Mucosa of rectum (tissue), 2 donors: Measurements from ENCODE around the gene AKAP13.

ENCODE experiments used
- H3K27ac ChIP-seq, 2 donors: one replicate each; pipeline ENCODE4 v1.7.0; 2013; ENCODE audit warnings: inconsistent platforms in 2 of 2, low read depth in 2 of 2, low read length in 2 of 2
- H3K27me3 ChIP-seq, 2 donors: one replicate each; pipeline ENCODE4 v1.7.0; 2013; ENCODE audit warnings: low read length in 2 of 2; ENCODE audit not compliant: control insufficient read depth in 2 of 2, insufficient read depth in 2 of 2
- H3K36me3 ChIP-seq, 2 donors: one replicate each; pipeline ENCODE4 v1.7.0; 2013; ENCODE audit warnings: low read length in 2 of 2; ENCODE audit not compliant: control insufficient read depth in 2 of 2, insufficient read depth in 2 of 2
- H3K4me1 ChIP-seq, 2 donors: one replicate each; pipeline ENCODE4 v1.7.0; 2013; ENCODE audit warnings: low read length in 2 of 2, mild to moderate bottlenecking in 1 of 2; ENCODE audit not compliant: control insufficient read depth in 2 of 2, insufficient read depth in 2 of 2
- H3K4me3 ChIP-seq, 2 donors: one replicate each; pipeline ENCODE4 v1.7.0; 2013; ENCODE audit warnings: low read length in 2 of 2
- H3K9ac ChIP-seq, 2 donors: one replicate each; pipeline ENCODE4 v1.7.0; 2013; ENCODE audit warnings: low read length in 2 of 2, low read depth in 1 of 2, mild to moderate bottlenecking in 1 of 2
- H3K9me3 ChIP-seq, 2 donors: one replicate each; pipeline ENCODE4 v1.7.0; 2013; ENCODE audit warnings: low read length in 2 of 2; ENCODE audit not compliant: control insufficient read depth in 2 of 2
- donor health status: healthy.
- donor health status: Normal muscosa, but diverticular disease.

The AKAP13 gene

DNA sequence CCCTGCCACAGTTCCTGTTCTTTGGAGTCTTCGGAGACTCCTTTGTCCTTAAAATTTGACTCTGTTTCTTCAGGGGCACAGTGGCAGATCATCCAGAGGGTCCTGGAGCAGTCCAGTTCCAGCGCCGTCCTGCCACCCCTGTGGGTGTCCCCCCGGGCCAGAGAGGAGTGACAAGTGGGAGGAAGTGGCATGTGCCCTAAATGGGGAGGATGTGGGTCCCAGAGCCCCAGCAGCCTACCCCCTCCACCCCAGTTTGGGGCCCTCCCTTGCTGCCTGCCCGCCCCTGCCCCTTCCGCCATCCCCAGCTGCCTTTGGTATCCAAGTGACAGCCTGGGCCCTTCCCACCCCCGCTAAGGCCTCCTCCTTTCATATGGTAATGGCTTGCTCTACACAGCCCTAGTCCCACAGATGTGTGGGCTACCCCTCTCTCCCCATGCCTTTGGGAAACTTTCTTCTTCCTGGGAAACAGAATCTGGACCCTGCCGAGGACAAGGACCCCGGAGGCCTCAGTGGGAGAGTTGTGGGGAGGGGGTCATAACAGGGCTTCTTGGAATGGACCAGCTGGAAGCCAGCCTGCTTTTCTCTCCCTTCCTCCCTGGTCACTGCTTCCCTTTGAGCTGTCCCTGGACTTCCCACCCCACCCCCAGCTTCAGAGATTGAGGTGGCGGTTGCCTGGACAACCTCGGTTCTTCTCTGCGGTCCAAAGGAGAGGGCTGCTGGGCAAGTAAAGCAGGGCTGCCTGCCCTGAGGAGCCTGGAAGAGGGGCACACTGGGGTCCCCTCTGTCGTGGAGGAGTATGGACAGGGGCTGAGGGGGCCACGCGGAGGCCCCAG lies 371.1 kb downstream of the AKAP13 start:
- H3K9ac ChIP-seq: no peak overlapping the region
- H3K4me1 ChIP-seq: peaks cover 3 to 6% of the 10 kb centered on the region in 2 donors
- H3K27me3 ChIP-seq: no peaks in the 10 kb centered on the region
- no peak overlapping the region for H3K27ac ChIP-seq
- H3K9me3 ChIP-seq: no peaks in the 10 kb centered on the region
- peaks cover 18 to 23% of the 10 kb centered on the region in 2 donors for H3K36me3 ChIP-seq
- H3K4me3 ChIP-seq: no peak overlapping the region

DNA sequence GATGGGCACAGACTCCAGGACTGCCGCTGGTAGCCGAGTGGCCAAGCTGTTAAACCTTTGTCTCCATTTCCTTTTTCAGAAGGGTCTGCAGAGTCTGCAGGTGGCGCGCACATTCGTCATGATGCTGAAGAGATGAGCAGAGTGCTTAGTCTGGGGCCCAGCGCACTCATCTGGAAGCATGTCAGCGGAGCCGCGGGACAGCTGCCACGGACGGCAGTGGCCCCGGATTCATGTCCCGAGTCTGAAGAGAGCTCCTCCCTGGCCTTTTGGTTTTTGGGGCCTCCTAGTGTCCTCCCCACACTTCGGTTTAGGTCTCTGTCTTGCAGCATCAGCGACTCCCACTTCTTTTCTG lies 371.7 kb downstream of the AKAP13 start:
- H3K36me3 ChIP-seq: peaks cover 13 to 17% of the 10 kb centered on the region in 2 donors
- no peak overlapping the region for H3K9ac ChIP-seq
- no peak overlapping the region for H3K4me3 ChIP-seq
- H3K27me3 ChIP-seq: no peaks in the 10 kb centered on the region
- H3K27ac ChIP-seq: no peak overlapping the region
- peaks cover 3 to 6% of the 10 kb centered on the region in 2 donors for H3K4me1 ChIP-seq
- H3K9me3 ChIP-seq: no peaks in the 10 kb centered on the region

DNA sequence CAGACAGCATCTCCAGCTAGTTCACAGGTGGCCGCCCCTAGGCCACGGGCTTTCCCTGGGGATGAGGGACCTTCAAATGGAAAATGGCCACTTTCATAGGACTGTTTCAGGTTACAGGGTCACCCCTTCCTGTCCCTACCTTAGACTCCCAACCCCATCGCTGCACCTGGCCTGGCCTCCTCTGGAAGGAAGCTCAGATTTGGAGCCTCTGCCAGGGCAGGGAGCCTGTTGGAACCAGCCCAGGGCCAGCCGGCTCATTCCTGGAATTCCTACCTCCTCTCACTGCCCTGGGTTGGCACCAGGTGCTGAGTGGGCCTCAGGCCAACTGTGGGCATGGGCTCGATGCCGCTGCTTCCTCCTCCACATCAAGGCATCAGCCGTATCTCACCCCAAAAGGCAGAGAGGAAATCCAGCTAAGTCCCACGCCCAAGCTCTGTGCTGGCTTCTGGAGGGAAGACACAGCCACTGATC lies 372.1 kb downstream of the AKAP13 start:
- Histone ChIP-seq H3K9ac (no peak overlapping the region), H3K27me3 (no peaks in the 10 kb centered on the region), H3K4me3 (no peak overlapping the region), H3K9me3 (no peaks in the 10 kb centered on the region), H3K36me3 (peaks cover 12 to 13% of the 10 kb centered on the region in 2 donors), H3K4me1 (peaks cover 3 to 6% of the 10 kb centered on the region in 2 donors), H3K27ac (no peak overlapping the region)

DNA sequence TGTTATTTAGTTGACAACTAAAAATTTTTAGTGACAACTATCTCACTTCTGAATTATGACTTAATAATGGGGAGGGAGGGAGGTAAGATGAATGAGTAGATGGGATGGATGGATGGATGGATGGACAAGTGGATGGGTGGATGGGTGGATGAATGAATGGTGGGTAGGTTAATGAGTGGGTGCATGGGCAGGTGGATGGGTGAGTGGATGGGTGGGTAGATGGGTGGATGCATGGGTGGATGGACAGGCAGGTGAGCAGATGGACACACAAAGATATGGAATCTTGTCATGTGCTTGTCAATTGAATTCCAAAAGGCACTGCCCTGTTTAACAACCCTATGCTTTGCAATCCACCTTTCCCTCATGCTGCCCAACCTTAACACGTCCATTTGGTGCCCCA lies 372.9 kb downstream of the AKAP13 start:
- Histone ChIP-seq H3K27ac (no peak overlapping the region), H3K9me3 (no peaks in the 10 kb centered on the region), H3K4me1 (peaks cover under 1 to 6% of the 10 kb centered on the region in 2 donors), H3K9ac (no peak overlapping the region), H3K27me3 (no peaks in the 10 kb centered on the region), H3K4me3 (no peak overlapping the region), H3K36me3 (peaks cover 5 to 11% of the 10 kb centered on the region in 2 donors)

DNA sequence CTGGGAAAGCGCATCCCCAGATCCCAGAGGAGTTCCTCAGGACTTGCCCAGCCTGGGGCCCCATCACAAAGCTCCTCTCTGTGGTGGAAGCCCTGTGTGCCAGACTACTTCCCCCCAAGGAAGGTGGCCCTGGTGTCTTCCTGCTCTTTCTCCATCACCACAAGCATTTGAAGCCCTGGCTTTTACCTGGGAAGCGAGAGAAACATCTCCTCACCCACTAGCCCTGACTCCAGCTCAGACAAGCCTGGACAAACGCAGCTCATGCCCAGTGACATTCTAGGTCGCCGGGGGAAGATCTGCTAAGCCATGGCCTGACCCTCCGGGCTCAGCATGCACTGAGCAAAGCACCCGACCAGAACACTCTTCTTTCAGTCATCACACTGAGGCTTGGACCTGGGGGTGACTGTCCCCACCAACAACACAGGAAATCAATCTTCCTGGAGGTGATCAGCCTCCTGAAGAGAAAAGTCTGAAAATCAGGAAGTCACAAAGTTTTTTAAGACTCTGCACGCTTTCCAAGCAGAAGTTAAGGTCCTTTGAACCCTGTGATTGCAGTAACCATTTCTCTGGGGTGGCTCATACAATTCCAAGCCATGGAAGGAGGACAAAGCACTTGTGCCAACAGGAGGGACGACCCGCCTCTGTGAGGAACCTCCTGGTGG lies 373.5 kb downstream of the AKAP13 start:
- no peaks in the 10 kb centered on the region for H3K9me3 ChIP-seq
- no peak overlapping the region for H3K27ac ChIP-seq
- no peaks in the 10 kb centered on the region for H3K27me3 ChIP-seq
- no peak overlapping the region for H3K9ac ChIP-seq
- no peak overlapping the region for H3K4me3 ChIP-seq
- peaks cover 0 to 7% of the 10 kb centered on the region in 2 donors for H3K36me3 ChIP-seq
- peaks cover 0 to 6% of the 10 kb centered on the region in 2 donors for H3K4me1 ChIP-seq

DNA sequence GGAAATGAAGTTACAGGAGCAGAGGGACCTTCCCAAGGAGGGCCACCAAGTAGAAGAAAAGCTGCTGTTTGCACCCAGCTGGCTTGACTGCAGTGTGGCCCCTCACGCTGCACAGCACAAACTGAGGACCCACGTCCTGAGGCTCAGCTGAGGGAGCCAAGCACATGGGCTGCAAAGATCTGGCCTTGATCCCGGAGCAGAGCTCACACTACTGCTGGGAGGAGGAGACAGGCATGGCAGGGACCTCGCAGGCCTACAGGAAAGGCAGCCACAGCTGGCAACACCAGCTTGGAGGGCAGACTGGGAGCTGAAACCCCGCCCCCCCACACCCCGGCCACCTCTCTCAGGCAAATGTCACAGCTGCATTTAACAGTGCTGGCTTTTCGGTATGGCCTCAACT lies 374.6 kb downstream of the AKAP13 start:
- peaks cover 0 to 6% of the 10 kb centered on the region in 2 donors for H3K4me1 ChIP-seq
- no peak overlapping the region for H3K4me3 ChIP-seq
- peaks cover 0 to 4% of the 10 kb centered on the region in 2 donors for H3K36me3 ChIP-seq
- H3K27ac ChIP-seq: no peak overlapping the region
- no peak overlapping the region for H3K9ac ChIP-seq
- H3K27me3 ChIP-seq: no peaks in the 10 kb centered on the region
- H3K9me3 ChIP-seq: no peaks in the 10 kb centered on the region

DNA sequence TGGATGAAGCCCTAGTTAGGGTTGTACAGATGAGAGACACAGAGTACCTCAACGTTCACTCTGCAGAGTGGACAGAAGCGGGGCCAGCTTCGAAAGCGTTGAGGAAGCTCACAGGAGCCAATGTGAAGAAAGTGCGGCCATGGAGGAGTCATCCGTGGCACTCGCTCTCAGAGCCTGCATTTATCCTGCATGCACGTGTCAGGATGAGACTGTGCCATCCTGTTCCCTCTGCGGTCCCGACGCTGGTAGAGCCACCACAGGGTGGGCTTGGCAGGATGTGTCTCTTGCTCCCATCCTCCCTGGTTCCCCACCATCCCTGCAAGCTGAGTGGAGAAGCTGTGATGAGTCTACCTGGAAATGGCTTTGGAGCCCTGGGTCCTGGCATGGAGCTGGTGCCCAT lies 375.1 kb downstream of the AKAP13 start:
- H3K9me3 ChIP-seq: no peaks in the 10 kb centered on the region
- H3K9ac ChIP-seq: no peak overlapping the region
- peaks cover 0 to 4% of the 10 kb centered on the region in 2 donors for H3K36me3 ChIP-seq
- no peak overlapping the region for H3K4me3 ChIP-seq
- H3K27ac ChIP-seq: no peak overlapping the region
- H3K4me1 ChIP-seq: peaks cover 0 to 5% of the 10 kb centered on the region in 2 donors
- no peaks in the 10 kb centered on the region for H3K27me3 ChIP-seq

DNA sequence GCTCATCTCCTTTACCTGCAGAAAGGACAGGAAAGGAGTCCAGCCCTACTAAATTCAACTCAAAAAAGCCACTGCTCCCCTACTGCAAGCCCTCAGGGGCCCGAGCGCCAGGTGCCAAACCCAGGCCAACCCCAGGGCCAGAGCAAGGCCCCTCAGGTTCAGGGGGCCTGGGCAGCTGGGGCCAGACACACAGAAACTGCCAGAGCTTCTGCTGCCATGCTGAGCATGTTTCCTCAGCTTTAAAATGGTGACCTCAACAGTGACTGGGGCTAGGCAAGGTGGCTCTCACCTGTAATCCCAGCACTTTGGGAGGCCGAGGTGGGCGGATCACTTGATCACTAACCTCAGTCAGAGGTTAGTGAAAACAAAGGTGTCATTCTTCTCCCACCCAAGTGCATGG lies 375.5 kb downstream of the AKAP13 start:
- Histone ChIP-seq H3K9me3 (no peaks in the 10 kb centered on the region), H3K27me3 (no peaks in the 10 kb centered on the region), H3K36me3 (peaks cover 0 to 4% of the 10 kb centered on the region in 2 donors), H3K4me3 (no peak overlapping the region), H3K4me1 (peaks cover 0 to 3% of the 10 kb centered on the region in 2 donors), H3K27ac (no peak overlapping the region), H3K9ac (no peak overlapping the region)

DNA sequence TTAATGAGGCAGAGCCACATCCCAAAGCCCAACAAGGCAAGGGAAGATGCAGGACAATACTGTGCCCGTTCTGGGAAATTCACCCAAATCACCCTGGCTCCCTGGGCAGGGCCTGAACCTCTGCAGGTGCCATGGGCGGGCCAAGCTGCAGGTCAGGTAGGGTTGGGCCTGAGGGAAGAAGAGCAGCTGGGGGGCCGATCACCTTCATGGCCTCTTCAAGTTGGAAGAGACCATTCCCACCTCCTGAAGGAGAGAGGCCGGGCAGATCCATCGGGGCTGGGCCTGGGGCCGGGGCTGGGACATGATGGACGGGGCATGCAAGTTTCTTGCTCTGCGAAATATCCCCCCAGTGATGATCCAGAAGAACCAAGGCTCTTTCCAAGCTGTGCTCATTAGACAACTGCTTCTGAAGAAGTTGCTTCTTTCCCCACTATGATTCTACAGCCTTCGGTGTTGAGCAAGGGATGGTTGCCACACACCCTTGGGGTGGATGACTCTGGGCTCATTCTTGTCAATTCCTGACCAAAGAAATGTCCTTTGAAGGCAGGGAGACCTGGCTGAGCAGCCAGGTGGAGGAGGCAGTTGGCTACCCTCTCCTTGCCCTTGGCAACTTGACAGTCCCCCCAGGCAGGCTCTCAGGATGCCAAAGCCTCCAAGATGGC lies 376.1 kb downstream of the AKAP13 start:
- H3K4me3 ChIP-seq: no peak overlapping the region
- no peaks in the 10 kb centered on the region for H3K4me1 ChIP-seq
- H3K36me3 ChIP-seq: peaks cover 0 to 4% of the 10 kb centered on the region in 2 donors
- no peak overlapping the region for H3K9ac ChIP-seq
- H3K27ac ChIP-seq: no peak overlapping the region
- H3K27me3 ChIP-seq: no peaks in the 10 kb centered on the region
- no peaks in the 10 kb centered on the region for H3K9me3 ChIP-seq
